Astrocyte (in vitro differentiated cells and primary cell): ENCODE data around the gene CA10.

Experiments
- CTCF ChIP-seq: IDR thresholded peaks from 2 replicates; pipeline ENCODE4 v1.5.1; 2011; ENCODE audit warnings: low read depth, mild to moderate bottlenecking, inconsistent platforms, low read length, moderate library complexity; ENCODE audit not compliant: insufficient read depth
- EZH2 ChIP-seq: IDR thresholded peaks from 2 replicates; pipeline ENCODE4 v1.6.1; 2012; ENCODE audit warnings: mild to moderate bottlenecking, low read length, inconsistent platforms; ENCODE audit not compliant: insufficient read depth

GRCh38 chr17:51668155-51668962, 490.2 kb downstream of the CA10 start:
- no peak for TF ChIP-seq EZH2
- TF ChIP-seq CTCF = no peak
